ENCODE measurements around the gene CHRM5. TPM values are rescaled to one million over a fixed set of nuclear protein-coding genes. Genes with fewer than 3 reads are reported as not detected.
A peak's percentile ranks its signal among the peaks of the same experiment; 100 is the strongest.

The CHRM5 gene
- total and polyA plus RNA-seq, 9 of the 15 experiments (the other 6 are each of a cell fraction or from before 2014, with no cell fraction given), result not detected

DNA sequence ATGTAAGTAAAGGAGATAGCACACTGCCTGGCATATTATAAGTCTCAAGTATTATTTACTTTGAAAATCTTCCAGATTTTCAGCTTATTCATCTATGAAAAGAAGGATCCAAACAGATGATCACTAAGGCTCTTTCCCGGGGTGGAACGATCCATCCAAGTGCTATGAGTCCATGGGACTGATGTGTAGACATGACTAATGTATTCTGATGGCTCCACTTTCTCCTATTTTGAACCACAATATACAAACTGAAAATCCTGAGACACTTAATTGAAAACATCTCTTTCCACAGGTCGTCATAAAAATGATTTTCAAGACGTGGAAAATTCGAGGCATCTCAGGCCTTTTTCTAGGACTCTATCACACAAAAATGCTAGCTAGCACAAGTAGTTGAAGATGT lies 33.4 kb upstream of the CHRM5 start (continued):
- TF ChIP-seq XRCC3 (IDR thresholded peaks at IDR 0.05), result no peak

DNA sequence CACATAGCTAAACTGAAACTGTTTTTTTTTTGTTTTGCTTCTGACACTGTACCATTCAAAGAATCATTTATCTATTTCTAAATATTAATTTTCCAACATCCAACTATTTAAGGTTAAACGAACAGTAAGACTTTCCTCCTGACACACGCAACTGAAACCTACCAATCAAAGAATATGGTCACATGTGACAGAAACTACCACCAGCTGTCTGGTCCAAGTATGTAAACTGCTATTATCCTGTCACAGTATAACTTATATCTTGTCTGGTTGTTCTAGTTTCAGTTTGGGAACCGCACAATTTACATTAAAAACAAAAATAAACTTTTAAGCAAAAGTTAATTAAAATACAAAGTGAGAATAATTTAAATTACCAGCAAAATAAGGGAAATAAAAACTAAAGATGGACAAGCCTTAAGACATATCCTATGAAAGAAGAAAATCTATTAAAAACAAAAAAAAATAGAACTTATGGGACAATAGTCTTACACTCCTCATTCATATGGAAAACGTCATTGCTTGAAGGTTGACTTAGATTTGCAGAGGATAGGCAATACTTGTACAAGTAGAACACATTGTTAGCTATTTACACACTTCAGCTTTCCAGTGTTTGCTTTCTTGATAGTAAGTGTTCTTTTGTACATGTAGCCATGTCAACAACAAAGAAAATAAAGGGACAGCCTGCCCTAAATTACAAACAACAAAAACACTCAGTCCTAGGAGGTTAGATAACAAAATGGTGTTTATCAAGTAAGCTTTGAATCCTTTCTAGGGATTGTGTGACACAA lies 26.8 kb upstream of the CHRM5 start:
- TF ChIP-seq JUN (IDR thresholded peaks at IDR 0.05; ENCODE audit: borderline replicate concordance, low read depth, low read length) (no peak), JUN (CRISPR knock-in tag; IDR thresholded peaks at IDR 0.05; ENCODE audit: borderline replicate concordance) (no peak), ETV1 (tag; conservative IDR thresholded peaks at IDR 0.05; ENCODE audit: low read depth) (no peak), OTX1 (CRISPR knock-in tag; IDR thresholded peaks at IDR 0.05) (no peak), ZKSCAN8 (CRISPR knock-in tag; IDR thresholded peaks at IDR 0.05) (no peak), KDM1A (IDR thresholded peaks at IDR 0.05) (no peak), DACH1 (IDR thresholded peaks at IDR 0.05; ENCODE audit: partially characterized antibody) (no peak), SRSF3 (IDR thresholded peaks at IDR 0.05; ENCODE audit: insufficient read depth, low read length) (no peak), SETDB1 (IDR thresholded peaks at IDR 0.05; ENCODE audit: low read length) (no peak)
- TF ChIP-seq, protein P1, sequence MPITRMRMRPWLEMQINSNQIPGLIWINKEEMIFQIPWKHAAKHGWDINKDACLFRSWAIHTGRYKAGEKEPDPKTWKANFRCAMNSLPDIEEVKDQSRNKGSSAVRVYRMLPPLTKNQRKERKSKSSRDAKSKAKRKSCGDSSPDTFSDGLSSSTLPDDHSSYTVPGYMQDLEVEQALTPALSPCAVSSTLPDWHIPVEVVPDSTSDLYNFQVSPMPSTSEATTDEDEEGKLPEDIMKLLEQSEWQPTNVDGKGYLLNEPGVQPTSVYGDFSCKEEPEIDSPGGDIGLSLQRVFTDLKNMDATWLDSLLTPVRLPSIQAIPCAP (CRISPR knock-in tag; IDR thresholded peaks at IDR 0.05; ENCODE audit: borderline replicate concordance), result no peak
- no peak for DNase-seq (ENCODE audit: extremely low read depth in 1 of 4, low spot score in 3 of 4)
- Histone ChIP-seq H3K9me1 (ENCODE audit: control insufficient read depth, insufficient read depth, low read length) (no peaks in the 10 kb centered on the region), H3K4me3 (no peak overlapping the region), H4K20me1 (replicated peaks; ENCODE audit: control insufficient read depth, insufficient read depth, low read length) (no peaks in the 10 kb centered on the region), H2AFZ (ENCODE audit: low read depth, low read length) (no peak overlapping the region), H3K79me2 (ENCODE audit: control insufficient read depth, insufficient read depth, low read length) (no peaks in the 10 kb centered on the region), H3K27ac (ENCODE audit: extremely low read depth, low read depth, low read length) (no peak overlapping the region), H3K4me1 (replicated peaks in 1 of 2; ENCODE audit: control insufficient read depth in 2 of 2, insufficient read depth in 2 of 2, low read length in 2 of 2) (no peaks in the 10 kb centered on the region), H3K9me3 (replicated peaks; ENCODE audit: control insufficient read depth, insufficient read depth, low read depth, low read length) (no peaks in the 10 kb centered on the region), H3K9ac (ENCODE audit: insufficient read depth in 1 of 2, low read depth in 2 of 2, low read length in 2 of 2) (no peak overlapping the region), H3K36me3 (ENCODE audit: control insufficient read depth, insufficient read depth, low read length) (no peaks in the 10 kb centered on the region), H3K27me3 (ENCODE audit: control insufficient read depth in 2 of 2, insufficient read depth in 2 of 2, low read length in 2 of 2) (peaks cover 0 to 2% of the 10 kb centered on the region in 2 experiments; a peak in 2 of 5 replicates), H3K4me2 (ENCODE audit: insufficient read depth, low read length) (no peak overlapping the region)
- in situ Hi-C loops (cut with MboI), result no loop called here
- no TSS peak for BruUV-seq (replicated peaks)
- WGBS (ENCODE audit: insufficient coverage, low coverage, missing lambda C conversion rate), result 1% methylated on average over 4 of the region's 4 CpGs
- intact Hi-C loops (cut with micrococcal nuclease), result no loop called here
- ChIA-PET POLR2A (interaction anchor here (0.6 kb wide), 1 partner anchor 22 kb away, joined by 3 read pairs; no protein-coding TSS in a partner anchor), CTCF (ENCODE audit: low intra/inter-chr PET ratio) (no interaction called here)
- FAIRE-seq, result peak; percentile 52
- ATAC-seq, result no peak

All from K562 (cell line).